AG09309 (cell line): Measurements from ENCODE around the gene OR52E5.

Experiments
- DNase-seq: peaks from one replicate; pipeline ENCODE4 v3.0.0-alpha.2; 2010; ENCODE audit warnings: low read depth
- H3K4me3 ChIP-seq: 2 replicates; pipeline ENCODE4 v1.5.1; 2011; ENCODE audit warnings: mild to moderate bottlenecking, low read depth, low read length, moderate library complexity; ENCODE audit not compliant: control insufficient read depth
- TF ChIP-seq, protein P1 (sequence below): IDR thresholded peaks from 2 replicates; pipeline ENCODE4 v1.5.1; 2011; ENCODE audit warnings: mild to moderate bottlenecking, low read depth, low read length, inconsistent platforms; ENCODE audit not compliant: insufficient read depth, control insufficient read depth; ENCODE audit errors: missing control alignments

The OR52E5 gene

DNA sequence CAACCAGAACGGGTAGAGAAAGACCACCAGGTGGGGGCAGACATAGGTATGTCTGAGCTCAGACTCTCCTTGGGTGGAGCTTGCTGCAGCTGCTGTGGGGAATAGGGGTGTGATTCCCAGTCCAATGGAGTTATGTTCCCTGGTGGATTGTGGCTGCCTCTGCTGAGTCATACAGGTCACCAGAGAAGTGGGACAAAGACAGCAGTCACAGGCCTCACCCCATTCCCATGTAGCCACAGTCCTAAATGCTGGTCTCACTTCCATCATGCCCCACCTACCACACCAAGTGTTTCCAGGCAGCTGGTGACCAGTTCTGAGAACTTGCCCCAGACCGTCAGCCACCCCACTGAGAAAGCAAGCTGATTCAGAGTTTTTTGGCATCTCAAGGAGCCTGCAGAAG lies 17.5 kb downstream of the OR52E5 start:
- no peak for DNase-seq
- H3K4me3 ChIP-seq, result no peak overlapping the region
- TF ChIP-seq, protein P1, sequence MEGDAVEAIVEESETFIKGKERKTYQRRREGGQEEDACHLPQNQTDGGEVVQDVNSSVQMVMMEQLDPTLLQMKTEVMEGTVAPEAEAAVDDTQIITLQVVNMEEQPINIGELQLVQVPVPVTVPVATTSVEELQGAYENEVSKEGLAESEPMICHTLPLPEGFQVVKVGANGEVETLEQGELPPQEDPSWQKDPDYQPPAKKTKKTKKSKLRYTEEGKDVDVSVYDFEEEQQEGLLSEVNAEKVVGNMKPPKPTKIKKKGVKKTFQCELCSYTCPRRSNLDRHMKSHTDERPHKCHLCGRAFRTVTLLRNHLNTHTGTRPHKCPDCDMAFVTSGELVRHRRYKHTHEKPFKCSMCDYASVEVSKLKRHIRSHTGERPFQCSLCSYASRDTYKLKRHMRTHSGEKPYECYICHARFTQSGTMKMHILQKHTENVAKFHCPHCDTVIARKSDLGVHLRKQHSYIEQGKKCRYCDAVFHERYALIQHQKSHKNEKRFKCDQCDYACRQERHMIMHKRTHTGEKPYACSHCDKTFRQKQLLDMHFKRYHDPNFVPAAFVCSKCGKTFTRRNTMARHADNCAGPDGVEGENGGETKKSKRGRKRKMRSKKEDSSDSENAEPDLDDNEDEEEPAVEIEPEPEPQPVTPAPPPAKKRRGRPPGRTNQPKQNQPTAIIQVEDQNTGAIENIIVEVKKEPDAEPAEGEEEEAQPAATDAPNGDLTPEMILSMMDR, result no peak

DNA sequence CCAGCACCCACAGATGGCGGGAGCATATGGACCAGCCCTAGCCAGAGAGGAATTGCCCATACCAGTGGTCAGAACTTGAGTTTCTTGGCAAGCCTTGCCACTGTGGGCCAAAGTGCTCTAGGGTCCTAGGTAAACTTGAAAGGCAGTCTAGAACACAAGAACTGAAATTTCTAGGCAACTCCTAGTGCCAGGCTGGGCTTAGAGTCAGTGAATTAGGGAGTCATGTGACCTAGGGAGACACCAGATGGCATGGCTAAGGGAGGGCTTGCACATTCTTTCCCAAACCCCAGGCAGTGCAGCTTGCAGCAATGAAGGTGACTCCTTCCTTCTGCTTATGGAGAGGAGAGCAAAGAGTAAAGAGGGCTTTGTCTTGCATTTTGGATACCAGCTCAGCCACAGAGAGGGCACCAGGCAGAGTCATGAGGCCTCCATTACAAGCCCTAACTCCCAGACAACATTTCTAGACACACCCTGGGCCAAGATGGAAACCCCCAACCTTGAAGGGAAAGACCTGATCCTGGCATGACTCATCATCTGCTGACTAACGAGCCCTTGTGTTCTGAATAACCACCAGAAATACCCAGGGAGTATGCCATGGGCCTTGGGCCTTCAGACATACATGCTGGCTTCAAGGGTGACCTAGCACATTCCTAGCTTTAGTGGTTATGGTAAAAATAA lies 29.9 kb downstream of the OR52E5 start:
- TF ChIP-seq, protein P1, result no peak
- H3K4me3 ChIP-seq, result no peak overlapping the region
- no peak for DNase-seq

DNA sequence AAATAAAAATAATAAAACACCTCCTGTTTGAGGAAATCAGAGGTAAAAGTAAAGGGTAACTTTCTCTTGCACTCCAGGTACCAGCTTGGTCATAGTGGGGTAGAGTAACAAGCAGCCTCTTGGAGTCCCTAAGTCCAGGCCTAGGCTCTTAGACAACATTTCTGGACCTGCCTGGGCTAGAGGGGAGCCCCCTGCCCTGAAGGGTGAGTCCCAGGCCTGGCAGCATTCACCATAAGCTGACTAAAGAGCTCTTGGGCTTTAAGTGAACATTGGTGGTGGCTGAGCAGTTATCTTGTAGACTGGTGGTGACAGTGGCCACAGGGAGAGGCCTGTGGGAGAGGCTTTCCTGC lies 30.4 kb downstream of the OR52E5 start:
- TF ChIP-seq, protein P1, result no peak
- no peak for DNase-seq

DNA sequence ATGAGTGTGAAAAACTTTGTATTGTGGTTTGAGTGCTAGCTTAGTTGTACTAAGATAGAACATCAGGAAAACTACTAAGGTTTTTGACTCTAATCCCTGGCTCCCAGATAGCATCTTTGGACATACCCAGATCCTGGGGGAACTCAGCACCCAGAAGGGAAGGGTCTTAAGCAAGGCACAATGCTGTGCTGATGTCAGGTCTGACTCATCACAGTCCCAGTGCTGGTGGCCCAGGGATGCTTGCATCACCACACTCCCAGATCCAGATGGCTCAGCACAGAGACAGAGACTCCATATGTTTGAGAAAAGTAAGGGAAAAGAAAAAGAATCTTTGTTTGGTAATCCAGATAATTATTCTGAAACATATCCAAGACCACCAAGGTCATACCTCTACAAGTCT lies 30.8 kb downstream of the OR52E5 start:
- TF ChIP-seq, protein P1, result no peak
- no peak overlapping the region for H3K4me3 ChIP-seq
- no peak for DNase-seq

More for the DNA sequence above, 30.4 kb downstream of the OR52E5 start:
- H3K4me3 ChIP-seq, result no peak overlapping the region

DNA sequence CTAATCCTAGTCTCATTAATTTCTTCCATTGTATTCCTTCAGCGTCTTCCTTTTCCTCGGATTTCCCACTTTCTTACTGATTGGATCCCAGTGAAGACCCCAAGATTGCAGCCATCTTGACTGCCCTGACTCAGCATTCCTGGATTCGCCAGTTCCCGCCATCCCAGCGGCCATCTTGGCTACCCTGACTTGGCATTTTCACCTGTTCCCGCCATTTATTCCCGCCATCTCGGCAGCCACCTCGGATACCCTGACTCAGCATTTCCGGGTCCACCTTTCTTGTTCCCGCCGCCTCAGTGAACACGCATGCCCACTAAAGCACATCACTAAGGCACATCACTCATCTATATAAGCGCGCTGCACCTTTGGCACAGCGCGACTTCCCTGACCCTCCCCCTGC lies 35.3 kb downstream of the OR52E5 start:
- H3K4me3 ChIP-seq, result no peak overlapping the region
- no peak for DNase-seq
- TF ChIP-seq, protein P1, result no peak

DNA sequence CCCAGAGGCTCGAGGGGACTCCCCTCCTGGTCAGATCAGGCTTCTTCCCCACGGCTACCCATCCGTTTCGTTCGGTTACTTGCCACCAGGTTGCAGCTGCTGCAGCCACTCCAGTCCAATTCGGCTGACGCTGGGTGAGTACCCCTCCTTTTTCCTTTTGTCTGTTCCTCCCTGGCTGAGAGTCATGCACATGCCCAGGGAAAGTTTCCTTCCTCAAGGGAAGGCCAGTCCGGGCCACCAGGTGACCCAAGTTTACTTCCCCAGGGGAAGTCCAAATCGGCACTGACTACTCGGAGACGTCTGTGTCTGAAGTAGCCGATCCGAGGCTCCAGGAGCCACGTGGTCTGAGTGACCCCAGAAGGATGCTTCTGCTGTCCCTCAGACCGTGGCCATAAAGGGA lies 35.8 kb downstream of the OR52E5 start:
- no peak overlapping the region for H3K4me3 ChIP-seq
- DNase-seq, result no peak
- TF ChIP-seq, protein P1, result no peak
